Measurements from ENCODE around the gene SSH2. TPM values are rescaled to one million over a fixed set of nuclear protein-coding genes. Genes with fewer than 3 reads are reported as not detected.

Gene SSH2
- total RNA-seq, 1 experiment from 2014 or later: 14.6 TPM

DNA sequence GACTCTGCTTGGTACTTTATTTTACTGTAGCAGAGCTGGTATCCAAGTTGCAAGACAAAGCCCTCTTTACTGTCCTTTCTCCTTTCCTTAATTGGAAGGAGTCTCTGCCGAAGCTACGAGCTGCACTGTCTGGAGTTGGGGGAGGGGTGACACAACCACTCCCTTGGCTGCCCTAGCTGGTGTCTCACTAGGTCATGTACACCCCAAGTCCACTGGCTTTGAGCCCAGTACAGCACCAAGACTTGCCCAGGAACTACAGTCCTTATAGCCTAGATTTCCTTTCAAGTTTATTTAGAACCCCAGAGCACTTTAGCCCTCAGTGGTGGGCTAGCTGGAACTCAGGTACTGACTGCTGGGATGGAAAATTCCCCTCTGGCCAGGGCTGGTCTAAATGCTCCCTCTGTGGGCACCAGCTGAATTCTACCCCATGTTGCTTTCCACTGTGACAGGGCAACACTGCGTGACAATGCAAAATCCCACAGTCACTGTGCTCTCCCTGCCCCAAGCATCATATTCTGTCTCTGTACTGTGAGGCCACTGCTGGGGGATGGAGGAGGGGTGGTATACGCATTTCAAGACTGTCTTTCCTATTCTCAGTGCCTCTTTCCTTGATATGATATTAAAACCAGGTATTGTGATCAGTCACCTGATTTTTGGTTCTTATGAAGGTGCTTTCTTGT, 29.8 kb upstream of the SSH2 start:
- Mint-ChIP-seq H3K4me1 (peaks cover 5 to 8% of the 10 kb centered on the region in 2 experiments; a peak in 3 of 4 replicates), H3K4me3 (no peak overlapping the region), H3K27ac (no peak overlapping the region; a peak in 1 of 7 replicates), H3K36me3 (ENCODE audit: insufficient read depth in 1 of 3, low read depth in 3 of 3) (peaks cover under 1 to 10% (median 7%) of the 10 kb centered on the region in 3 experiments; a peak in 6 of 7 replicates), H3K27me3 (ENCODE audit: low read depth) (no peaks in the 10 kb centered on the region; the same call in 1 of the 2 replicates), H3K9me3 (peaks cover 23 to 24% of the 10 kb centered on the region in 2 experiments)
- Histone ChIP-seq H3K18ac (ENCODE audit: insufficient read length, low read depth, low read length) (no peak overlapping the region), H4K91ac (ENCODE audit: insufficient read length, low read depth, low read length) (no peak overlapping the region), H3K56ac (ENCODE audit: insufficient read length, low read depth, low read length) (no peak overlapping the region), H3K4me2 (ENCODE audit: insufficient read depth, insufficient read length, low read length) (no peak overlapping the region), H3K4me1 (ENCODE audit: insufficient read depth, low read length) (no peaks in the 10 kb centered on the region), H3T11ph (ENCODE audit: low read length) (no peak overlapping the region), H3K9me3 (ENCODE audit: control insufficient read depth, low read depth, low read length) (no peaks in the 10 kb centered on the region), H3K27me3 (ENCODE audit: insufficient read depth, low read length) (no peaks in the 10 kb centered on the region), H3K27ac (ENCODE audit: insufficient read length, low read depth, low read length) (no peak overlapping the region), H2BK15ac (ENCODE audit: low read depth, low read length) (no peak overlapping the region), H3K14ac (ENCODE audit: insufficient read depth, low read length) (no peak overlapping the region), H3K23ac (ENCODE audit: insufficient read length, low read depth, low read length) (no peak overlapping the region), H3K79me2 (ENCODE audit: insufficient read depth, low read length) (no peaks in the 10 kb centered on the region), H2BK120ac (ENCODE audit: low read depth, low read length, poor library complexity, severe bottlenecking) (no peak overlapping the region), H3K23me2 (ENCODE audit: insufficient read length, low read depth, low read length, poor library complexity, severe bottlenecking) (no peaks in the 10 kb centered on the region), H4K20me1 (ENCODE audit: control insufficient read depth, insufficient read depth, insufficient read length) (no peaks in the 10 kb centered on the region), H3K79me1 (ENCODE audit: insufficient read depth, low read depth, low read length, poor library complexity, severe bottlenecking) (no peaks in the 10 kb centered on the region), H4K8ac (replicated peaks; ENCODE audit: insufficient read length, low read depth, low read length) (no peak overlapping the region), H3K4ac (ENCODE audit: low read depth, low read length) (no peak overlapping the region), H2AK5ac (ENCODE audit: insufficient read length, low read length) (no peak overlapping the region), H2AFZ (ENCODE audit: low read length) (no peak overlapping the region), H4K5ac (ENCODE audit: insufficient read length, low read depth, low read length) (no peak overlapping the region), H2BK12ac (ENCODE audit: insufficient read length, low read depth, low read length) (no peak overlapping the region), H3K9ac (ENCODE audit: extremely low read depth, insufficient read length, low read length) (no peak overlapping the region), H2BK20ac (ENCODE audit: low read depth, low read length, poor library complexity, severe bottlenecking) (no peak overlapping the region), H2BK5ac (ENCODE audit: insufficient read length, low read length) (no peak overlapping the region)
- TF ChIP-seq, protein P1, sequence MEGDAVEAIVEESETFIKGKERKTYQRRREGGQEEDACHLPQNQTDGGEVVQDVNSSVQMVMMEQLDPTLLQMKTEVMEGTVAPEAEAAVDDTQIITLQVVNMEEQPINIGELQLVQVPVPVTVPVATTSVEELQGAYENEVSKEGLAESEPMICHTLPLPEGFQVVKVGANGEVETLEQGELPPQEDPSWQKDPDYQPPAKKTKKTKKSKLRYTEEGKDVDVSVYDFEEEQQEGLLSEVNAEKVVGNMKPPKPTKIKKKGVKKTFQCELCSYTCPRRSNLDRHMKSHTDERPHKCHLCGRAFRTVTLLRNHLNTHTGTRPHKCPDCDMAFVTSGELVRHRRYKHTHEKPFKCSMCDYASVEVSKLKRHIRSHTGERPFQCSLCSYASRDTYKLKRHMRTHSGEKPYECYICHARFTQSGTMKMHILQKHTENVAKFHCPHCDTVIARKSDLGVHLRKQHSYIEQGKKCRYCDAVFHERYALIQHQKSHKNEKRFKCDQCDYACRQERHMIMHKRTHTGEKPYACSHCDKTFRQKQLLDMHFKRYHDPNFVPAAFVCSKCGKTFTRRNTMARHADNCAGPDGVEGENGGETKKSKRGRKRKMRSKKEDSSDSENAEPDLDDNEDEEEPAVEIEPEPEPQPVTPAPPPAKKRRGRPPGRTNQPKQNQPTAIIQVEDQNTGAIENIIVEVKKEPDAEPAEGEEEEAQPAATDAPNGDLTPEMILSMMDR (conservative IDR thresholded peaks at IDR 0.05): no peak
- no CpG with 5 or more reads among the region's 4 CpGs for WGBS (ENCODE audit: extremely low coverage, insufficient read length, low lambda C conversion rate)
- DNase-seq: no peak

All from H9 (cell line).